Vagina (tissue), 2 donors: ENCODE data around the gene IFNGR1. TPM values are rescaled to one million over a fixed set of nuclear protein-coding genes. Genes with fewer than 3 reads are reported as not detected.
"Not testable (repeated sequence)": the region's sequence is repeated elsewhere in the genome, so short reads cannot be mapped to it uniquely, and the experiment has no call there.

Experiments used
- DNase-seq, 2 donors: peaks; one replicate each; pipeline ENCODE4 v3.0.0-alpha.2; 2017; ENCODE audit errors: extremely low spot score in 2 of 2
- H3K27ac ChIP-seq: fragments of 200-600 bp; sonication (generic); one replicate; pipeline ENCODE4 v1.5.1; 2019
- H3K27me3 ChIP-seq: fragments of 200-600 bp; sonication (generic); one replicate; pipeline ENCODE4 v1.5.1; 2019
- H3K36me3 ChIP-seq, 2 donors: fragments of 200-600 bp; sonication (generic); one replicate each; pipeline ENCODE4 v1.5.1; 2017 to 2019
- H3K4me1 ChIP-seq: fragments of 200-600 bp; sonication (generic); one replicate; pipeline ENCODE4 v1.5.1; 2019
- H3K4me3 ChIP-seq, 2 donors: fragments of 200-600 bp; sonication (generic); 1 replicate in 1 of 2; 2 replicates in 1 of 2; pipeline ENCODE4 v1.5.1; 2016 to 2019
- H3K9me3 ChIP-seq: fragments of 200-600 bp; sonication (generic); one replicate; pipeline ENCODE4 v1.5.1; 2019
- POLR2A ChIP-seq, 2 donors: fragments of 450-650 bp; IDR thresholded peaks; one replicate each; pipeline ENCODE4 v1.6.1; 2017; ENCODE audit warnings: antibody characterized with exemption in 2 of 2, mild to moderate bottlenecking in 2 of 2, moderate library complexity in 2 of 2
- POLR2AphosphoS5 ChIP-seq, 2 donors: sonication (generic); formaldehyde crosslinking; IDR thresholded peaks; one replicate each; pipeline ENCODE4 v1.9.0; 2017; ENCODE audit warnings: antibody characterized with exemption in 2 of 2, mild to moderate bottlenecking in 2 of 2, low read depth in 1 of 2; ENCODE audit not compliant: insufficient read depth in 1 of 2
- intact Hi-C: fragments of 100-400 bp; cut with DNase I; formaldehyde crosslinking; loops from one replicate; pipeline ENCODE4 v1.15.1; 2023
- total RNA-seq: library from RNA; depleted of rRNA; stranded (reverse); fragments of >200 nt; gene quantifications from one replicate; pipeline ENCODE4 v1.2.3, GENCODE V29; 2016
- TF ChIP-seq, protein P1 (sequence below), 3 experiments: fragments of 450-650 bp in 2 of 3; fragments of 200-600 bp in 1 of 3; sonication (generic) in 1 of 3; IDR thresholded peaks; one replicate each; pipeline ENCODE4 v1.5.1; 2017 to 2019; ENCODE audit warnings: antibody characterized with exemption in 3 of 3, mild to moderate bottlenecking in 2 of 3, moderate library complexity in 2 of 3

Gene IFNGR1
- total RNA-seq, 1 donor from 2014 or later: 76.6 TPM

DNA sequence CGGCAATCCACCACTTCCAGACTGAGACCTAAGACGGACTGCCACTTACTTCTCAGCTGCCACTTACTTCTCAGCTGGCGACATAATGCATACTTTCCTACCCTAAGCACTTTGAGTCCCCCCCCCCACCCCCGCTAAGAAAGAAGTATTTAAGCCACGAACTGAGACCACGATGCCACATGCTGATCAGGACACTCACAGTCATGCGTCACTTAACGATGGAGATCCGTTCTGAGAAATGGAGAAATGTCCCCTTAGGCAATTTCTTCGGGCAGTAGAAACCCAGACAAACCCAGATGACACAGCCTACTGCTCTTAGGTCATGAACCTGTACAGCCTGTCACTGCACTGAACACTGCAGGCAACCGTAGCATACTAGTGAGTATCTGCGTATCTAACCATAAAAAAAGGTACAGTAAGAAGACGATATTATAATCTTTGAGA lies 690 bp downstream of the IFNGR1 start:
- intact Hi-C loops: loop anchor here (10.0 kb wide), 1 partner anchor 1724 kb away; the partner anchor contains the start of gene AHI1
- no peaks in the 10 kb centered on the region for H3K36me3 ChIP-seq
- DNase-seq: no peak

DNA sequence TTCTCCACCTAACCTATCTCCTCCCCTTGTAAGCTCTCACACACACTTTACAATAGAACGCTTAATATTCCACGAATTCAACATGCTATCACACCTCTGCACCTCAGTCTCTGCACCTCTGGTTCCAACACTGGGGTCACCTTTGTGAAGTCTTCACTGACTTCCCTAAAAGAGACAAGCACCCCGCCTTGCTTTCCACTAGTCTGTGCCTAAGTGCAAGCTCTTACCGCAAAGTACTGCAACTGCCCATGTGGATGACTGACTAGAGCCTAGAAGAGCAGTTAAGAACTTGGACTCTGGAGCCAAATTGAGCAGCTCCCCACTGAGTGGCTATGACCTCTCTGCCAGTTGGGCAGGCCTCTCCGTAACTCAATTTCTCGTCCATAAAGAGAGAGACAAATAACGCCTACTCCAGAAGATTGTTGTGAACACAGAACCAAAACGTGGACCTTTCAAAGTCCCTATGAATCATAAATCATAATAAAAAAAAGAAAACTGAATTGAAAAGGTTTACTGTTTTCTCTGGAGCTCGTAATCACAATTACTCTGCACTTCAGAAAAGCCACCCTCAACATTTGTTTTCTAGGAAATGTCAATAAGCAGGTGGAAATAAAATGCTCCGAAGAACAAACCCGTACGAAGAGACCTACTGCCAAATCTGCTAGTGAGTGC lies 1.2 kb downstream of the IFNGR1 start:
- no peak for DNase-seq
- Histone ChIP-seq H3K36me3 (no peaks in the 10 kb centered on the region), H3K9me3 (no peaks in the 10 kb centered on the region), H3K27me3 (no peaks in the 10 kb centered on the region), H3K4me3 (peak overlapping the region; percentile 83 to 98), H3K4me1 (peaks cover 82% of the 10 kb centered on the region), H3K27ac (peak overlapping the region; percentile 100)
- intact Hi-C loops: loop anchor here (10.0 kb wide), 1 partner anchor 1723 kb away; the partner anchor contains the start of gene AHI1
- TF ChIP-seq POLR2A (IDR thresholded peaks at IDR 0.05): no peak
- TF ChIP-seq POLR2AphosphoS5 (IDR thresholded peaks at IDR 0.05; ENCODE audit: insufficient read depth in 1 of 2, low read depth in 1 of 2): no peak
- TF ChIP-seq, protein P1, sequence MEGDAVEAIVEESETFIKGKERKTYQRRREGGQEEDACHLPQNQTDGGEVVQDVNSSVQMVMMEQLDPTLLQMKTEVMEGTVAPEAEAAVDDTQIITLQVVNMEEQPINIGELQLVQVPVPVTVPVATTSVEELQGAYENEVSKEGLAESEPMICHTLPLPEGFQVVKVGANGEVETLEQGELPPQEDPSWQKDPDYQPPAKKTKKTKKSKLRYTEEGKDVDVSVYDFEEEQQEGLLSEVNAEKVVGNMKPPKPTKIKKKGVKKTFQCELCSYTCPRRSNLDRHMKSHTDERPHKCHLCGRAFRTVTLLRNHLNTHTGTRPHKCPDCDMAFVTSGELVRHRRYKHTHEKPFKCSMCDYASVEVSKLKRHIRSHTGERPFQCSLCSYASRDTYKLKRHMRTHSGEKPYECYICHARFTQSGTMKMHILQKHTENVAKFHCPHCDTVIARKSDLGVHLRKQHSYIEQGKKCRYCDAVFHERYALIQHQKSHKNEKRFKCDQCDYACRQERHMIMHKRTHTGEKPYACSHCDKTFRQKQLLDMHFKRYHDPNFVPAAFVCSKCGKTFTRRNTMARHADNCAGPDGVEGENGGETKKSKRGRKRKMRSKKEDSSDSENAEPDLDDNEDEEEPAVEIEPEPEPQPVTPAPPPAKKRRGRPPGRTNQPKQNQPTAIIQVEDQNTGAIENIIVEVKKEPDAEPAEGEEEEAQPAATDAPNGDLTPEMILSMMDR (IDR thresholded peaks at IDR 0.05): no peak

More for the DNA sequence above, 690 bp downstream of the IFNGR1 start:
- Histone ChIP-seq H3K9me3 (no peaks in the 10 kb centered on the region), H3K27me3 (no peaks in the 10 kb centered on the region), H3K4me1 (peaks cover 82% of the 10 kb centered on the region), H3K4me3 (peak overlapping the region; percentile 83 to 98), H3K27ac (peak overlapping the region; percentile 100)
- TF ChIP-seq POLR2A (IDR thresholded peaks at IDR 0.05) (peak in 1 of 2 donors; percentile 8), POLR2AphosphoS5 (IDR thresholded peaks at IDR 0.05; ENCODE audit: insufficient read depth in 1 of 2, low read depth in 1 of 2) (no peak)
- TF ChIP-seq, protein P1 (IDR thresholded peaks at IDR 0.05): no peak

DNA sequence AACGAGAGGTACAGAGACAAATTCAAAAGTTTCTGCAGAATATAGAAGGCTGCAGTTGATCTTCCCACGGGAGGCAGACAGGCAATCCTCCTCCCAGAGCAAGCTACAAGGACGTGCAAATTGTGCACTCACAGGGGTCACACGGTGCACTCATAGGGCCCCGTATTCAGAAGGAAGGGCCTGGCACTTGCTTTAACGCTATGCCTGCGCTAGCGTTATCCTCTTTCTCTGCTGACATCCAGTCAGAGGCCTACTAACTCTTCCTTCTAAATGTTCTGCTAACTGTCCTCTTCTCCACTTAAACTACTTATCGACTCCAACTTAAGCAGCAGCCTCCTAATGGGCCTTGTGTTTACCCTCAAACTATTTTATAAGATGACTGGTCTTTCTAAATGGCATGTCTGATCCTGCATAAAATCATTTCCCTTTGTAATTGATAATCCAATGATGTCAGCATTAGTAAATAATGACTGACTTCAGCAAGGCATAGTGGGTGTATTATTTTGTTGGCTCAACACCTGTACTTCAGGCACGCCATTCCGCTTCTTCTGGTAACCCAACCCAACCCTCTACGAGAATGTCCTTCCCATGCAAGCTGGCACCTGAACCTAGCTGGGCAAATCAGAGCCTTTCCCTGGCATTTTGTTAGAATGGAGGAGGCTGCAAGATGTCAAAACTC lies 2.2 kb downstream of the IFNGR1 start:
- H3K27me3 ChIP-seq: no peaks in the 10 kb centered on the region
- no peak for DNase-seq
- peaks cover 82% of the 10 kb centered on the region for H3K4me1 ChIP-seq
- TF ChIP-seq POLR2AphosphoS5 (IDR thresholded peaks at IDR 0.05; ENCODE audit: insufficient read depth in 1 of 2, low read depth in 1 of 2) (no peak), POLR2A (IDR thresholded peaks at IDR 0.05) (no peak)
- TF ChIP-seq, protein P1 (IDR thresholded peaks at IDR 0.05): no peak
- no peaks in the 10 kb centered on the region for H3K36me3 ChIP-seq
- intact Hi-C loops: loop anchor here (10.0 kb wide), 1 partner anchor 1722 kb away; the partner anchor contains the start of gene AHI1
- H3K27ac ChIP-seq: peak overlapping the region; percentile 100
- H3K9me3 ChIP-seq: no peaks in the 10 kb centered on the region
- H3K4me3 ChIP-seq: peak overlapping the region; percentile 83 to 98

DNA sequence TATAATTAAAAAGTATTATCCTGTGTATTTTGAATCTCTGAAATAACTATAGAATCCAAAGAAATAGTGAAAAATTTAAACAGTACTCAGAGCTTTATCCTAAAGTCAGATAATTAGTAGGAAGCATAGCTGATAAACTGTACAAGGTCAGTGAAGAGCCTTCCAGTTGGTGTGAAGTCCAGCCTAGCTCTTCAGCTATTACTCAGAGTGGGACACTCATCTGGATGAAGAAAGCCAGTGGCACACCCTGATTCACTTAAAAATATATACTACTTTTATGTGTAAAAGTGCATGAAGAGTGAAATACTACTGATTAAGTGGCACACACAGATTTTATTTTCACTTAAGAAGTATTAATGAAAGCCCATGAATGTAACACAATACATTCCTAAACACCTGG lies 3.1 kb downstream of the IFNGR1 start:
- peaks cover 82% of the 10 kb centered on the region for H3K4me1 ChIP-seq
- peak overlapping the region; percentile 100 for H3K27ac ChIP-seq
- H3K4me3 ChIP-seq: peak overlapping the region; percentile 83 to 98
- no peak for DNase-seq
- intact Hi-C loops: loop anchor here (10.0 kb wide), 1 partner anchor 1721 kb away; the partner anchor contains the start of gene AHI1
- H3K36me3 ChIP-seq: no peaks in the 10 kb centered on the region
- H3K9me3 ChIP-seq: no peaks in the 10 kb centered on the region
- no peaks in the 10 kb centered on the region for H3K27me3 ChIP-seq
- TF ChIP-seq POLR2AphosphoS5 (IDR thresholded peaks at IDR 0.05; ENCODE audit: insufficient read depth in 1 of 2, low read depth in 1 of 2): peak in 1 of 2 donors; percentile 13
- TF ChIP-seq, protein P1 (IDR thresholded peaks at IDR 0.05): no peak

DNA sequence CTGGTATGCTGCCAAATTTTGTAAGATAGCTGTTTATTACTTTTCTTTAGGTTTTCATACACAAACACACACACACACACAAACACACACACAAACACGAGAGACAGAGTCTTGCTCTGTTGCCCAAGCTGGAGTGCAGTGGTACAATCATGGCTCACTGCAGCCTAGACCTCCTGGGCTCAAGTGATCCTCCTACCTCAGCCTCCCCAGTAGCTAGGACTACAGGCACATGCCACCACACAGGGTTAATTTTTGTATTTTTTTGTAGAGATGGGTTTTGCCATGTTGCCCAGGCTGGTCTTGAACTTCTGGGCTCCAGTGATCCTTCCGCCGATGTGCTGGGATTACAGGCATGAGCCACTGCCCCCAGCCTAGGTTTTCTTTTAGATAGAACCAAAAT lies 3.6 kb downstream of the IFNGR1 start:
- Histone ChIP-seq H3K4me3 (peak overlapping the region in 1 of 2 donors; percentile 98), H3K27ac (peak overlapping the region; percentile 100), H3K4me1 (peaks cover 83% of the 10 kb centered on the region)
- intact Hi-C loops: loop anchor here (10.0 kb wide), 1 partner anchor 1721 kb away; the partner anchor contains the start of gene AHI1
- DNase-seq, H3K27me3 ChIP-seq, H3K9me3 ChIP-seq, H3K36me3 ChIP-seq: not testable (repeated sequence)
